H1 (cell line): ENCODE data around the gene GLRB. TPM values are rescaled to one million over a fixed set of nuclear protein-coding genes. Genes with fewer than 3 reads are reported as not detected.
A peak's percentile ranks its signal among the peaks of the same experiment; 100 is the strongest.

Experiments used
- CTCF ChIA-PET: fragments of 300-600 bp; sonication (Branson Sonifier 250); formaldehyde crosslinking; loops from one replicate; lab custom pipeline; 2021; ENCODE audit not compliant: partially characterized antibody; lab: Charles Lee
- POLR2A ChIA-PET: fragments of 300-600 bp; sonication (Branson Sonifier 250); formaldehyde crosslinking; loops from one replicate; lab custom pipeline; 2021; ENCODE audit warnings: inconsistent platforms; ENCODE audit not compliant: partially characterized antibody; lab: Charles Lee
- DNase-seq, 2 experiments: peaks; one replicate each; pipeline versions ENCODE4 v3.0.0 to v3.0.0-alpha.2; 2010 to 2022; ENCODE audit warnings: low spot score in 2 of 2, low read depth in 1 of 2, mixed read lengths in 1 of 2
- FAIRE-seq: peaks from 2 replicates; lab custom pipeline; 2011; peaks lifted over from hg19 to GRCh38; lab: Jason Lieb, UNC
- H2AFZ ChIP-seq: 2 replicates; pipeline ENCODE4 v1.8.1; 2012; ENCODE audit warnings: low read length, inconsistent platforms
- H2AK5ac ChIP-seq: 2 replicates; pipeline ENCODE4 v1.6.1; 2013; ENCODE audit warnings: low read depth, low read length
- H2BK120ac ChIP-seq: replicated peaks from 2 replicates; pipeline ENCODE3; 2013; ENCODE audit warnings: low read depth, low read length, inconsistent platforms
- H2BK12ac ChIP-seq: 2 replicates; pipeline ENCODE4 v1.6.1; 2013; ENCODE audit warnings: low read depth, low read length
- H2BK15ac ChIP-seq: 2 replicates; pipeline ENCODE4 v1.6.1; 2013; ENCODE audit warnings: low read length
- H2BK20ac ChIP-seq: 2 replicates; pipeline ENCODE4 v1.6.1; 2013; ENCODE audit warnings: low read length
- H2BK5ac ChIP-seq: 2 replicates; pipeline ENCODE4 v1.6.1; 2013; ENCODE audit warnings: low read depth, low read length
- H3K14ac ChIP-seq: 2 replicates; pipeline ENCODE4 v1.6.1; 2013; ENCODE audit warnings: inconsistent platforms; ENCODE audit not compliant: insufficient read length
- H3K18ac ChIP-seq: 2 replicates; pipeline ENCODE4 v1.6.1; 2013; ENCODE audit warnings: low read length; ENCODE audit errors: extremely low read depth
- H3K23ac ChIP-seq: 2 replicates; pipeline ENCODE4 v1.6.1; 2013; ENCODE audit warnings: inconsistent platforms; ENCODE audit not compliant: insufficient read length
- H3K23me2 ChIP-seq: 2 replicates; pipeline ENCODE4 v1.6.1; 2013; ENCODE audit warnings: low read depth, low read length
- H3K27ac ChIP-seq: 2 replicates; pipeline ENCODE4 v1.6.1; 2011; ENCODE audit warnings: low read depth, low read length, inconsistent platforms
- H3K27me3 ChIP-seq, 4 experiments: replicated peaks in 1 of 4; 1 replicate in 1 of 4; 2 replicates in 3 of 4; pipeline versions ENCODE4 v1.6.1 to v1.8.1; 2011 to 2013; ENCODE audit warnings: low read length in 3 of 4, mild to moderate bottlenecking in 3 of 4, inconsistent platforms in 2 of 4, mixed read lengths in 2 of 4, moderate library complexity in 1 of 4; ENCODE audit not compliant: control insufficient read depth in 3 of 4, insufficient read depth in 3 of 4; ENCODE audit errors: extremely low read depth in 1 of 4
- H3K36me3 ChIP-seq, 4 experiments: 2 replicates each; pipeline versions ENCODE4 v1.6.1 to v1.8.1; 2011 to 2013; ENCODE audit warnings: mild to moderate bottlenecking in 4 of 4, low read length in 3 of 4, moderate library complexity in 2 of 4, control low read depth in 1 of 4, inconsistent platforms in 1 of 4; ENCODE audit not compliant: insufficient read depth in 4 of 4, control insufficient read depth in 2 of 4
- H3K4ac ChIP-seq: replicated peaks from 2 replicates; pipeline ENCODE3; 2013; ENCODE audit warnings: low read length, low read depth, mixed read lengths, inconsistent platforms; ENCODE audit not compliant: insufficient read length
- H3K4me1 ChIP-seq, 4 experiments: replicated peaks in 1 of 4; 1 replicate in 1 of 4; 2 replicates in 3 of 4; pipeline versions ENCODE4 v1.6.1 to v1.8.1; 2011 to 2013; ENCODE audit warnings: low read length in 3 of 4, inconsistent platforms in 2 of 4, mixed read lengths in 1 of 4; ENCODE audit not compliant: insufficient read depth in 4 of 4, control insufficient read depth in 3 of 4
- H3K4me2 ChIP-seq, 2 experiments: 2 replicates each; pipeline versions ENCODE4 v1.6.1 to v1.8.1; 2011 to 2013; ENCODE audit warnings: low read depth in 2 of 2, low read length in 2 of 2, control low read depth in 1 of 2, inconsistent platforms in 1 of 2, mild to moderate bottlenecking in 1 of 2; ENCODE audit not compliant: insufficient read depth in 1 of 2
- H3K4me3 ChIP-seq, 4 experiments: fragments of 200-600, 300-600 bp in 1 of 4; sonication (generic), shearing (Covaris generic), sonication (Bioruptor Twin) in 1 of 4; 2 replicates each; pipeline versions ENCODE4 v1.5.1 to v1.8.1; 2011 to 2016; ENCODE audit warnings: low read length in 4 of 4, low read depth in 3 of 4, control low read depth in 2 of 4, inconsistent platforms in 2 of 4, mild to moderate bottlenecking in 2 of 4, mixed read lengths in 1 of 4, moderate library complexity in 1 of 4; ENCODE audit not compliant: insufficient read depth in 2 of 4; ENCODE audit errors: extremely low read depth in 1 of 4
- H3K56ac ChIP-seq: replicated peaks from 2 replicates; pipeline ENCODE3; 2013; ENCODE audit warnings: low read depth, mild to moderate bottlenecking, mixed read lengths, low read length, inconsistent platforms; ENCODE audit not compliant: insufficient read length
- H3K79me1 ChIP-seq: 2 replicates; pipeline ENCODE4 v1.6.1; 2013; ENCODE audit warnings: low read depth, low read length, control low read depth
- H3K79me2 ChIP-seq, 2 experiments: 2 replicates each; pipeline versions ENCODE4 v1.6.1 to v1.8.1; 2012 to 2013; ENCODE audit warnings: low read length in 2 of 2, mild to moderate bottlenecking in 2 of 2, inconsistent platforms in 1 of 2; ENCODE audit not compliant: insufficient read depth in 2 of 2, control insufficient read depth in 1 of 2
- H3K9ac ChIP-seq, 4 experiments: replicated peaks in 1 of 4; 1 replicate in 1 of 4; 2 replicates in 3 of 4; pipeline versions ENCODE4 v1.6.1 to v1.8.1; 2011 to 2013; ENCODE audit warnings: low read depth in 3 of 4, low read length in 3 of 4, control low read depth in 2 of 4, mild to moderate bottlenecking in 2 of 4, moderate library complexity in 2 of 4, inconsistent platforms in 1 of 4; ENCODE audit errors: extremely low read depth in 1 of 4
- H3K9me3 ChIP-seq, 2 experiments: 2 replicates each; pipeline versions ENCODE4 v1.6.1 to v1.8.1; 2012 to 2013; ENCODE audit warnings: mild to moderate bottlenecking in 2 of 2, moderate library complexity in 2 of 2, control low read depth in 1 of 2, inconsistent platforms in 1 of 2, low read depth in 1 of 2, low read length in 1 of 2, mixed read lengths in 1 of 2; ENCODE audit not compliant: insufficient read depth in 2 of 2
- H4K20me1 ChIP-seq, 2 experiments: replicated peaks in 1 of 2; 2 replicates each; pipeline versions ENCODE3 to v1.8.1; 2011 to 2013; ENCODE audit warnings: inconsistent platforms in 2 of 2, low read length in 2 of 2, mild to moderate bottlenecking in 1 of 2; ENCODE audit not compliant: insufficient read depth in 2 of 2, control insufficient read depth in 1 of 2
- H4K5ac ChIP-seq: 2 replicates; pipeline ENCODE4 v1.6.1; 2013; ENCODE audit warnings: low read length, low read depth, mixed read lengths, inconsistent platforms; ENCODE audit not compliant: insufficient read length
- H4K8ac ChIP-seq: 2 replicates; pipeline ENCODE4 v1.8.0; 2013; ENCODE audit warnings: mild to moderate bottlenecking, moderate library complexity, low read length, inconsistent platforms; ENCODE audit not compliant: insufficient read depth; ENCODE audit errors: extremely low read depth
- H4K91ac ChIP-seq: replicated peaks from 2 replicates; pipeline ENCODE3; 2013; ENCODE audit warnings: low read length, mixed read lengths, inconsistent platforms; ENCODE audit not compliant: insufficient read length
- CBX8 ChIP-seq: fragments of 300-800, 300-1000 bp; sonication (generic); IDR thresholded peaks from 2 replicates; pipeline ENCODE4 v1.7.1; 2016; ENCODE audit warnings: low read depth, low read length, borderline replicate concordance
- CEBPB ChIP-seq: IDR thresholded peaks from 2 replicates; pipeline ENCODE4 v1.6.1; 2012; ENCODE audit warnings: low read depth, low read length
- GTF2F1 ChIP-seq: IDR thresholded peaks from 2 replicates; pipeline ENCODE4 v1.6.1; 2012; ENCODE audit warnings: low read depth, low read length, improper control_type of control experiment, borderline replicate concordance
- HDAC2 ChIP-seq, 2 experiments: fragments of 300-600 bp in 1 of 2; sonication (generic) in 1 of 2; IDR thresholded peaks; 2 replicates each; pipeline ENCODE4 v1.6.1; 2011 to 2012; ENCODE audit warnings: low read depth in 2 of 2, low read length in 2 of 2, mild to moderate bottlenecking in 2 of 2, moderate library complexity in 2 of 2, borderline replicate concordance in 1 of 2, inconsistent platforms in 1 of 2
- KDM1A ChIP-seq: fragments of 200-600, 300-600 bp; sonication (generic); IDR thresholded peaks from 2 replicates; pipeline ENCODE4 v1.7.1; 2016; ENCODE audit warnings: mild to moderate bottlenecking, low read length, borderline replicate concordance
- NANOG ChIP-seq: IDR thresholded peaks from 2 replicates; pipeline ENCODE4 v1.6.1; 2011; ENCODE audit warnings: low read length, low read depth, mild to moderate bottlenecking, inconsistent platforms; ENCODE audit not compliant: insufficient read depth, poor library complexity, severe bottlenecking
- NRF1 ChIP-seq: IDR thresholded peaks from 2 replicates; pipeline ENCODE4 v1.6.1; 2011; ENCODE audit warnings: mild to moderate bottlenecking, low read depth, low read length, improper control_type of control experiment
- PHF8 ChIP-seq: fragments of 200-600 bp; sonication (generic); conservative IDR thresholded peaks from 2 replicates; pipeline ENCODE4 v1.7.1; 2012; ENCODE audit warnings: low read depth, mild to moderate bottlenecking, inconsistent platforms, low read length, moderate library complexity
- POLR2AphosphoS5 ChIP-seq: IDR thresholded peaks from 2 replicates; pipeline ENCODE4 v1.6.1; 2011; ENCODE audit warnings: low read depth, low read length
- RAD21 ChIP-seq, 2 experiments: IDR thresholded peaks in 1 of 2; conservative IDR thresholded peaks in 1 of 2; 2 replicates each; pipeline ENCODE4 v1.6.1; 2011; ENCODE audit warnings: low read depth in 2 of 2, low read length in 2 of 2, improper control_type of control experiment in 1 of 2, inconsistent platforms in 1 of 2, mild to moderate bottlenecking in 1 of 2, moderate library complexity in 1 of 2
- SAP30 ChIP-seq: fragments of 300-600 bp; sonication (generic); IDR thresholded peaks from 2 replicates; pipeline ENCODE4 v1.7.1; 2012; ENCODE audit warnings: low read length, moderate library complexity, mild to moderate bottlenecking, inconsistent platforms; ENCODE audit not compliant: insufficient read depth, insufficient replicate concordance
- TBP ChIP-seq: IDR thresholded peaks from 2 replicates; pipeline ENCODE4 v1.6.1; 2011; ENCODE audit warnings: low read depth, low read length, improper control_type of control experiment
- WGBS, 2 experiments: shearing (Covaris generic) in 1 of 2; methylation state at CpG; one replicate each; pipeline versions ENCODE4 v1.1.6 to v1.1.7; 2013 to 2015; ENCODE audit warnings: low lambda C conversion rate in 2 of 2, mixed read lengths in 2 of 2, inconsistent platforms in 1 of 2, low coverage in 1 of 2, missing lambda C conversion rate in 1 of 2; ENCODE audit not compliant: insufficient replicate concordance in 2 of 2, insufficient coverage in 1 of 2, insufficient read length in 1 of 2; ENCODE audit errors: extremely low coverage in 1 of 2, missing lambda C conversion rate in 1 of 2; 5-methylcytosine and 5-hydroxymethylcytosine counted together
- polyA plus RNA-seq, 7 experiments: library from polyadenylated mRNA; depleted of rRNA in 3 of 7; stranded (reverse) in 5 of 7; unstranded in 2 of 7; fragments of >200 nt in 5 of 7; fragments of 200-250 nt in 2 of 7; gene quantifications; 1 replicate in 5 of 7; 2 replicates in 1 of 7; 4 replicates in 1 of 7; pipeline versions ENCODE4 v1.2.1 to v1.2.3, GENCODE V29; 2011 to 2013; ENCODE audit warnings: missing spikeins in 2 of 7, mixed read lengths in 2 of 7
- total RNA-seq: library from RNA; stranded (reverse); fragmentation: NEBNext Ultra II Directional; extraction: Animal tissue kit (Norgen Biotek cat#: 25700); gene quantifications from 2 replicates; pipeline ENCODE4 v1.2.1, GENCODE V29; 2021
- TF ChIP-seq, protein P1 (sequence below): IDR thresholded peaks from 2 replicates; pipeline ENCODE4 v1.6.1; 2012; ENCODE audit warnings: inconsistent platforms

The GLRB gene
- total and polyA plus RNA-seq, 2 of the 8 experiments (the other 6 are each of a cell fraction or from before 2014, with no cell fraction given): 0.33 to 1.1 TPM

- Histone ChIP-seq H3K27ac (no peak overlapping the region), H2BK15ac (no peak overlapping the region), H2BK5ac (no peak overlapping the region), H3K4me1 (no peaks in the 10 kb centered on the region), H2AK5ac (no peak overlapping the region), H2BK20ac (no peak overlapping the region), H3K4ac (no peak overlapping the region), H3K56ac (no peak overlapping the region), H3K79me2 (no peaks in the 10 kb centered on the region), H3K4me2 (peak overlapping the region in 1 of 2 experiments; percentile 46; a peak in 1 of 4 replicates), H3K23me2 (no peaks in the 10 kb centered on the region), H3K18ac (no peak overlapping the region), H3K4me3 (no peak overlapping the region), H4K20me1 (no peaks in the 10 kb centered on the region), H3K23ac (no peak overlapping the region), H3K14ac (no peak overlapping the region), H2AFZ (0 out of 2 replicates have a peak overlapping the region, but pooled peaks have one; percentile 12), H3K79me1 (no peaks in the 10 kb centered on the region), H2BK120ac (no peak overlapping the region), H3K9ac (no peak overlapping the region), H4K8ac (no peak overlapping the region), H3K36me3 (no peaks in the 10 kb centered on the region), H2BK12ac (no peak overlapping the region), H3K27me3 (no peaks in the 10 kb centered on the region), H4K91ac (no peak overlapping the region), H3K9me3 (no peaks in the 10 kb centered on the region), H4K5ac (no peak overlapping the region)
- no peak for FAIRE-seq
- POLR2A ChIA-PET: no interaction called here
- no peak for DNase-seq
- CTCF ChIA-PET: interaction anchor here (1.0 to 3.1 kb wide), 2 partner anchors 12 to 138 kb away, joined by 3 to 18 read pairs; no protein-coding TSS in a partner anchor
- WGBS, 2 experiments: 32% methylated on average over 1 of the region's 1 CpG; no CpG with 5 or more reads in 1 of the 2 experiments
- TF ChIP-seq PHF8 (no peak), SAP30 (no peak), TBP (no peak), CEBPB (no peak), POLR2AphosphoS5 (no peak), HDAC2 (IDR thresholded peaks at IDR 0.05; ENCODE audit: borderline replicate concordance in 1 of 2, low read depth in 2 of 2, low read length in 2 of 2) (no peak), KDM1A (no peak), RAD21 (IDR thresholded peaks at IDR 0.05 in 1 of 2, conservative IDR thresholded peaks at IDR 0.05 in 1 of 2; ENCODE audit: low read depth in 2 of 2, low read length in 2 of 2) (no peak), GTF2F1 (no peak), NRF1 (no peak), CBX8 (no peak), NANOG (no peak)
- TF ChIP-seq, protein P1, sequence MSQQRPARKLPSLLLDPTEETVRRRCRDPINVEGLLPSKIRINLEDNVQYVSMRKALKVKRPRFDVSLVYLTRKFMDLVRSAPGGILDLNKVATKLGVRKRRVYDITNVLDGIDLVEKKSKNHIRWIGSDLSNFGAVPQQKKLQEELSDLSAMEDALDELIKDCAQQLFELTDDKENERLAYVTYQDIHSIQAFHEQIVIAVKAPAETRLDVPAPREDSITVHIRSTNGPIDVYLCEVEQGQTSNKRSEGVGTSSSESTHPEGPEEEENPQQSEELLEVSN: no peak
These were observed 18.7 kb upstream of the GLRB start for GRCh38 chr4:157057218-157057617.
